ENCODE results near the gene ZIC5.

DNA sequence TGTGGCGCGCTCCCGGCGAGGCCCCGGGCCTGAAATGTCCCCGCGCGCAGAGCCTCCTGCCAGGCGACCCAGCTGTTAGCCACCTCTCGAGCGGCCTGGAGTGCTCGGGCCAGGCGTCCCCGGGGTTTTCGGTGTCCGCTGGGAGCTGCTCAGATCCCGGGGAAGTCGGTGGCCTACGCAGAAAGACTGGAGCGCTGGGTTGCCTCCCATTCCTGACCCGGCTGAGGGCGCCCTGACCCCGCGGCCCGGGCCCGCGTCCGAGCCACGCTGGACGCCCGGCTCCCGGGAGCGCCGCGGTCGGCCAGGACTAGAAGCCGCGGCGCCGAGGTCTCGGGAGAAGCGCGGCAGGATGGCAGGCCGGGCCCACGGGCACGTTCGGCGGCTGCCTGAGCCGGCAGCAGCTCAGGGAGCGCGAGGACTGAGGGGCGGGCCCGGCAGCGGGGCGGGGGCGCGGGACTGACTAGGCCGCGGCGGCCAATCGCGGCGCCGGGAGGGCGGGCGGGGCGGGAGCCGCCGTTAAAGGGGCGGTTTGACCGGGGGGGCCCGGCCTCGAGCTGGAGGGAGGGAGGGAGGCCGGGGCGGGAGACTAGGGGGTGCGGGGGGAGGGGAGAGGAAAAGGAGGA, 8.7 kb upstream of the ZIC5 start:
- TF ChIP-seq, protein P1, sequence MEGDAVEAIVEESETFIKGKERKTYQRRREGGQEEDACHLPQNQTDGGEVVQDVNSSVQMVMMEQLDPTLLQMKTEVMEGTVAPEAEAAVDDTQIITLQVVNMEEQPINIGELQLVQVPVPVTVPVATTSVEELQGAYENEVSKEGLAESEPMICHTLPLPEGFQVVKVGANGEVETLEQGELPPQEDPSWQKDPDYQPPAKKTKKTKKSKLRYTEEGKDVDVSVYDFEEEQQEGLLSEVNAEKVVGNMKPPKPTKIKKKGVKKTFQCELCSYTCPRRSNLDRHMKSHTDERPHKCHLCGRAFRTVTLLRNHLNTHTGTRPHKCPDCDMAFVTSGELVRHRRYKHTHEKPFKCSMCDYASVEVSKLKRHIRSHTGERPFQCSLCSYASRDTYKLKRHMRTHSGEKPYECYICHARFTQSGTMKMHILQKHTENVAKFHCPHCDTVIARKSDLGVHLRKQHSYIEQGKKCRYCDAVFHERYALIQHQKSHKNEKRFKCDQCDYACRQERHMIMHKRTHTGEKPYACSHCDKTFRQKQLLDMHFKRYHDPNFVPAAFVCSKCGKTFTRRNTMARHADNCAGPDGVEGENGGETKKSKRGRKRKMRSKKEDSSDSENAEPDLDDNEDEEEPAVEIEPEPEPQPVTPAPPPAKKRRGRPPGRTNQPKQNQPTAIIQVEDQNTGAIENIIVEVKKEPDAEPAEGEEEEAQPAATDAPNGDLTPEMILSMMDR (IDR thresholded peaks at IDR 0.05; ENCODE audit: poor library complexity, severe bottlenecking): no peak
- TF ChIP-seq POLR2AphosphoS5 (IDR thresholded peaks at IDR 0.05) (peak; percentile 79), RAD21 (conservative IDR thresholded peaks at IDR 0.05) (no peak), MXI1 (conservative IDR thresholded peaks at IDR 0.05; ENCODE audit: poor library complexity, severe bottlenecking) (peak; percentile 36), EP300 (conservative IDR thresholded peaks at IDR 0.05; ENCODE audit: poor library complexity, severe bottlenecking) (no peak), EZH2 (IDR thresholded peaks at IDR 0.05; ENCODE audit: borderline replicate concordance, insufficient read depth, low read length, poor library complexity, severe bottlenecking) (no peak), TAF1 (IDR thresholded peaks at IDR 0.05; ENCODE audit: low read depth) (no peak)
- TF ChIP-seq, protein P2, sequence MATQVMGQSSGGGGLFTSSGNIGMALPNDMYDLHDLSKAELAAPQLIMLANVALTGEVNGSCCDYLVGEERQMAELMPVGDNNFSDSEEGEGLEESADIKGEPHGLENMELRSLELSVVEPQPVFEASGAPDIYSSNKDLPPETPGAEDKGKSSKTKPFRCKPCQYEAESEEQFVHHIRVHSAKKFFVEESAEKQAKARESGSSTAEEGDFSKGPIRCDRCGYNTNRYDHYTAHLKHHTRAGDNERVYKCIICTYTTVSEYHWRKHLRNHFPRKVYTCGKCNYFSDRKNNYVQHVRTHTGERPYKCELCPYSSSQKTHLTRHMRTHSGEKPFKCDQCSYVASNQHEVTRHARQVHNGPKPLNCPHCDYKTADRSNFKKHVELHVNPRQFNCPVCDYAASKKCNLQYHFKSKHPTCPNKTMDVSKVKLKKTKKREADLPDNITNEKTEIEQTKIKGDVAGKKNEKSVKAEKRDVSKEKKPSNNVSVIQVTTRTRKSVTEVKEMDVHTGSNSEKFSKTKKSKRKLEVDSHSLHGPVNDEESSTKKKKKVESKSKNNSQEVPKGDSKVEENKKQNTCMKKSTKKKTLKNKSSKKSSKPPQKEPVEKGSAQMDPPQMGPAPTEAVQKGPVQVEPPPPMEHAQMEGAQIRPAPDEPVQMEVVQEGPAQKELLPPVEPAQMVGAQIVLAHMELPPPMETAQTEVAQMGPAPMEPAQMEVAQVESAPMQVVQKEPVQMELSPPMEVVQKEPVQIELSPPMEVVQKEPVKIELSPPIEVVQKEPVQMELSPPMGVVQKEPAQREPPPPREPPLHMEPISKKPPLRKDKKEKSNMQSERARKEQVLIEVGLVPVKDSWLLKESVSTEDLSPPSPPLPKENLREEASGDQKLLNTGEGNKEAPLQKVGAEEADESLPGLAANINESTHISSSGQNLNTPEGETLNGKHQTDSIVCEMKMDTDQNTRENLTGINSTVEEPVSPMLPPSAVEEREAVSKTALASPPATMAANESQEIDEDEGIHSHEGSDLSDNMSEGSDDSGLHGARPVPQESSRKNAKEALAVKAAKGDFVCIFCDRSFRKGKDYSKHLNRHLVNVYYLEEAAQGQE (IDR thresholded peaks at IDR 0.05; ENCODE audit: borderline replicate concordance): no peak

Measured in neural cell (in vitro differentiated cells).